Measurements from ENCODE around the gene MAPK10. TPM values are rescaled to one million over a fixed set of nuclear protein-coding genes. Genes with fewer than 3 reads are reported as not detected.

The MAPK10 gene
- total and polyA plus RNA-seq, 2 donors (not counting 1 experiment from before 2014, with no cell fraction given): 3.8 to 20.0 TPM

GRCh38 chr4:86155766-86156165 is 204.1 kb downstream of the MAPK10 start:
- Histone ChIP-seq H3K27ac (ENCODE audit: insufficient read depth, low read length) (no peak overlapping the region), H3K27me3 (ENCODE audit: control insufficient read depth, insufficient read depth, low read length) (no peaks in the 10 kb centered on the region), H3K9ac (ENCODE audit: insufficient read depth, low read length) (no peak overlapping the region), H3K36me3 (ENCODE audit: control insufficient read depth, insufficient read depth, low read length) (no peaks in the 10 kb centered on the region), H2AFZ (ENCODE audit: low read length) (no peak overlapping the region), H4K20me1 (ENCODE audit: control insufficient read depth, extremely low read depth, insufficient read depth, low read length) (no peaks in the 10 kb centered on the region), H3K4me1 (ENCODE audit: control insufficient read depth, extremely low read depth, insufficient read depth, low read length) (no peaks in the 10 kb centered on the region), H3K4me2 (ENCODE audit: extremely low read depth, insufficient read depth, low read length) (no peak overlapping the region), H3K9me3 (ENCODE audit: control insufficient read depth, insufficient read depth, low read depth, low read length) (no peaks in the 10 kb centered on the region), H3K4me3 (replicated peaks in 1 of 4; ENCODE audit: control extremely low read depth in 1 of 4, insufficient read depth in 1 of 4, low read depth in 3 of 4, low read length in 4 of 4) (no peak overlapping the region), H3K79me2 (ENCODE audit: control insufficient read depth, insufficient read depth, low read length) (no peaks in the 10 kb centered on the region)
- no peak for TF ChIP-seq EZH2 (IDR thresholded peaks at IDR 0.05; ENCODE audit: low read length, missing control alignments)
- no peak for TF ChIP-seq CTCF (conservative IDR thresholded peaks at IDR 0.05 in 1 of 2, IDR thresholded peaks at IDR 0.05 in 1 of 2; ENCODE audit: low read depth in 1 of 2, low read length in 2 of 2)
- DNase-seq (ENCODE audit: low read depth in 2 of 2): no peak

GRCh38 chr4:86152454-86152853 is 207.4 kb downstream of the MAPK10 start:
- DNase-seq (ENCODE audit: low read depth in 2 of 2): no peak
- Histone ChIP-seq H3K27me3 (ENCODE audit: control insufficient read depth, insufficient read depth, low read length) (no peaks in the 10 kb centered on the region), H3K4me1 (ENCODE audit: control insufficient read depth, extremely low read depth, insufficient read depth, low read length) (no peaks in the 10 kb centered on the region), H3K4me3 (replicated peaks in 1 of 4; ENCODE audit: control extremely low read depth in 1 of 4, insufficient read depth in 1 of 4, low read depth in 3 of 4, low read length in 4 of 4) (no peak overlapping the region), H3K27ac (ENCODE audit: insufficient read depth, low read length) (no peak overlapping the region), H3K9me3 (ENCODE audit: control insufficient read depth, insufficient read depth, low read depth, low read length) (no peaks in the 10 kb centered on the region), H3K4me2 (ENCODE audit: extremely low read depth, insufficient read depth, low read length) (no peak overlapping the region), H3K36me3 (ENCODE audit: control insufficient read depth, insufficient read depth, low read length) (no peaks in the 10 kb centered on the region), H3K79me2 (ENCODE audit: control insufficient read depth, insufficient read depth, low read length) (no peaks in the 10 kb centered on the region), H3K9ac (ENCODE audit: insufficient read depth, low read length) (no peak overlapping the region), H2AFZ (ENCODE audit: low read length) (no peak overlapping the region), H4K20me1 (ENCODE audit: control insufficient read depth, extremely low read depth, insufficient read depth, low read length) (no peaks in the 10 kb centered on the region)
- no peak for TF ChIP-seq EZH2 (IDR thresholded peaks at IDR 0.05; ENCODE audit: low read length, missing control alignments)
- TF ChIP-seq CTCF (conservative IDR thresholded peaks at IDR 0.05 in 1 of 2, IDR thresholded peaks at IDR 0.05 in 1 of 2; ENCODE audit: low read depth in 1 of 2, low read length in 2 of 2): no peak

GRCh38 chr4:86151196-86151595 is 208.7 kb downstream of the MAPK10 start:
- H3K36me3 ChIP-seq (ENCODE audit: control insufficient read depth, insufficient read depth, low read length): no peaks in the 10 kb centered on the region
- no peaks in the 10 kb centered on the region for H3K4me1 ChIP-seq (ENCODE audit: control insufficient read depth, extremely low read depth, insufficient read depth, low read length)
- DNase-seq (ENCODE audit: low read depth in 2 of 2): no peak
- no peak overlapping the region for H3K4me3 ChIP-seq (replicated peaks in 1 of 4; ENCODE audit: control extremely low read depth in 1 of 4, insufficient read depth in 1 of 4, low read depth in 3 of 4, low read length in 4 of 4)
- H3K9ac ChIP-seq (ENCODE audit: insufficient read depth, low read length): no peak overlapping the region
- TF ChIP-seq EZH2 (IDR thresholded peaks at IDR 0.05; ENCODE audit: low read length, missing control alignments) (no peak), CTCF (conservative IDR thresholded peaks at IDR 0.05 in 1 of 2, IDR thresholded peaks at IDR 0.05 in 1 of 2; ENCODE audit: low read depth in 1 of 2, low read length in 2 of 2) (no peak)
- H4K20me1 ChIP-seq (ENCODE audit: control insufficient read depth, extremely low read depth, insufficient read depth, low read length): no peaks in the 10 kb centered on the region
- no peak overlapping the region for H2AFZ ChIP-seq (ENCODE audit: low read length)
- H3K27ac ChIP-seq (ENCODE audit: insufficient read depth, low read length): no peak overlapping the region
- H3K4me2 ChIP-seq (ENCODE audit: extremely low read depth, insufficient read depth, low read length): no peak overlapping the region
- H3K27me3 ChIP-seq (ENCODE audit: control insufficient read depth, insufficient read depth, low read length): no peaks in the 10 kb centered on the region
- H3K9me3 ChIP-seq (ENCODE audit: control insufficient read depth, insufficient read depth, low read depth, low read length): no peaks in the 10 kb centered on the region
- no peaks in the 10 kb centered on the region for H3K79me2 ChIP-seq (ENCODE audit: control insufficient read depth, insufficient read depth, low read length)

Data from fibroblast of lung (primary cell).